ENCODE measurements around the gene VPS51. TPM values are rescaled to one million over a fixed set of nuclear protein-coding genes. Genes with fewer than 3 reads are reported as not detected.
A peak's percentile ranks its signal among the peaks of the same experiment; 100 is the strongest.

VPS51 gene
- polyA plus RNA-seq, 3 donors = 37.2 to 77.3 (median 39.4) TPM

- no peak for DNase-seq
- H3K4me3 Mint-ChIP-seq = no peak overlapping the region
- intact Hi-C loops (cut with micrococcal nuclease) = no loop called here
Observed at GRCh38 chr11:65126624-65127274, 30.7 kb downstream of the VPS51 start.

More at GRCh38 chr11:65126624-65127274, 30.7 kb downstream of the VPS51 start:
- WGBS (ENCODE audit: insufficient coverage) = 95% methylated on average over 3 of the region's 6 CpGs
- peaks cover 70 to 75% of the 10 kb centered on the region in 2 donors for H3K36me3 ChIP-seq (replicated peaks in 1 of 2; ENCODE audit: control insufficient read depth in 1 of 2, insufficient read depth in 2 of 2, low read length in 2 of 2)
- Mint-ChIP-seq H3K9me3 (no peaks in the 10 kb centered on the region), H3K36me3 (peaks cover 62 to 77% of the 10 kb centered on the region in 2 donors), H3K27ac (peak overlapping the region in 2 of 7 donors; percentile 7 to 11), H3K27me3 (ENCODE audit: low read depth in 3 of 3) (peaks cover 0 to 2% (median 0%) of the 10 kb centered on the region in 3 donors), H3K4me1 (no peaks in the 10 kb centered on the region)
- peaks cover 42% of the 10 kb centered on the region for H3K79me2 ChIP-seq (ENCODE audit: insufficient read depth, low read length)
- H3K9me3 ChIP-seq (replicated peaks in 1 of 2; ENCODE audit: control insufficient read depth in 1 of 2, insufficient read depth in 1 of 2, low read length in 2 of 2) = no peaks in the 10 kb centered on the region
- peaks cover 38% of the 10 kb centered on the region for H4K20me1 ChIP-seq (ENCODE audit: insufficient read depth, low read length)
- peaks cover 8 to 10% of the 10 kb centered on the region in 2 donors for H3K4me1 ChIP-seq (ENCODE audit: control insufficient read depth in 1 of 2, insufficient read depth in 2 of 2, low read length in 2 of 2)
- H2AFZ ChIP-seq (ENCODE audit: insufficient read depth, low read depth, low read length, poor library complexity, severe bottlenecking) = no peak overlapping the region
- no peak overlapping the region for H3K9ac ChIP-seq (ENCODE audit: insufficient read depth, low read length, poor library complexity, severe bottlenecking)
- no peak overlapping the region for H3K4me2 ChIP-seq (replicated peaks; ENCODE audit: extremely low read depth, low read length, poor library complexity, severe bottlenecking)
- no peak overlapping the region for H3K27ac ChIP-seq (ENCODE audit: low read depth in 1 of 2, low read length in 2 of 2)
- no peak overlapping the region for H3K4me3 ChIP-seq (replicated peaks in 1 of 3; ENCODE audit: low read depth in 2 of 3, low read length in 3 of 3)
- no peak for TF ChIP-seq CTCF (IDR thresholded peaks at IDR 0.05)
- H3K27me3 ChIP-seq (ENCODE audit: control insufficient read depth in 2 of 2, insufficient read depth in 2 of 2, low read length in 2 of 2) = no peaks in the 10 kb centered on the region
